NCI-H345 treated with DMSO at 0.1 percent for 48 hours (cell line): ENCODE results near the gene RNF144B.
"Not testable (repeated sequence)": the region's sequence is repeated elsewhere in the genome, so short reads cannot be mapped to it uniquely, and the experiment has no call there.

ENCODE experiments used
- DNase-seq: peaks from one replicate; lab custom pipeline; 2025; ENCODE audit not compliant: unreplicated experiment; lab: John Stamatoyannopoulos, UW

Gene RNF144B

DNA sequence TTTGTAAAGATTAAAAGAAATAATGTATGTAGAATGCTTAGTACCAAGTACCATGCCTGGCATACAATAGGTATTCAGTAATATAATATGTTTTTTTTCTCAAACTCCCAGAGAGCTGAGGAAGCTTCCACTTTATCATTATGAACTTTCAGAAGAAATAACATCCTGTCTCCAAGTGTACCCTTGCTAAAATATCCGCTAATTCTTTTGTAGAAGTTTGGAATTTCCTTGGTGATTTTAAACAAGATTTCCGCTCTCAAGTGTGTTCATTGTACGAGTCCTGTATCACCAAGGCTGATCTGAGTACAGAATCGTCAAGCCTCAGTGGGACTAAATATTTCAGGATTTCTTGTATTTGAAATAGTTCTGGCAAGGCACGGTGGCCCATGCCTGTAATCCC lies 16.1 kb upstream of the RNF144B start:
- DNase-seq, result no peak

DNA sequence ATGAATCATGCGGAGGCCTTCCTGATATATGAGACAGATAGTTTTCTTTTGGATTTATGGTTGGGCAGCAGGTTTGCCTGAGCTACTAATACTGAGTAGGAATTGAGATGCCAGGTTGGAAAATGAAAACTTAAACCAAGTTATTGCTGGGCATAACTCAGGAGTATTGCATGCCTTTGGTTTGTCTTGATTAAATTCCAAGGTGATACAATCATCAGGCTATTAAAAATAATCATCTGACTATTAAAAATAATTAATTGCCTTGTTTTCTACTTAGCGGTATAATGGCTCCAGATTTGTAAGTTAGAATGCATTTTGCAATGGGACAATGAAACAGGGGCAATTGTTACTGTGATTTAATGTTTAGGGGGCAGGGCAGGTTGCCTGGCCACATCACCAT lies 15.5 kb upstream of the RNF144B start:
- DNase-seq, result no peak

DNA sequence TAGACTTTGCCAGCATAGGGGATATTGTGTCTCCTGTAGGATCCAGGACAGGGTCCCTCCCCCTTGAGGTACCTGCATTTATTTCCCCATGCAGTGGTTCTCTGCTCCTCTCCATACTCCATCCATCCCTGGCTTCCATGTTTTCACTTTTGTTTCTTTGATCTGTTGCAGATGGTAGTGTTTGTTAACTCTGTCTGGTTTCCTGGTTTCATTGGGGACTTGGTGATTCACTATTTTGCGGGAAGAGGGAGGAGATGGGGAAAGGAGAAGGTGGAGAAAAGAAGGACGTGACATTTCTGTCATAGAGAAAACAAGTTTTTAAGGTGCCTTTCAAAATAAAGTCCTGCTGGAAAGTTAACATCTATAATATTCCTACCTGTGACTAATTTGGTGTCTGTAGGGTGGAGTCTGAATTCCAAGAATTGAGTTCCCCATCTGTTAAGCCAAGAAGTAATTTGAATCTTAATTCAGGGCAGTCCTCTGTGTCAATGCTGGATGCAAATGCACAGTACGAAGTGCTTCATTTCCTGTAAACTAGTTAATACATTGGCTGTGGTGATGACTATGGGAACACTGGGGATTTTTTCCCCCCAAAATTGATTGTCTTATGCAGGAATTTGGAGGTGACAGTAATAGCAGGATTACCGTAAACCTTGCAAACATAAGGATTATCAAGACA lies 6.9 kb upstream of the RNF144B start:
- DNase-seq, result no peak

DNA sequence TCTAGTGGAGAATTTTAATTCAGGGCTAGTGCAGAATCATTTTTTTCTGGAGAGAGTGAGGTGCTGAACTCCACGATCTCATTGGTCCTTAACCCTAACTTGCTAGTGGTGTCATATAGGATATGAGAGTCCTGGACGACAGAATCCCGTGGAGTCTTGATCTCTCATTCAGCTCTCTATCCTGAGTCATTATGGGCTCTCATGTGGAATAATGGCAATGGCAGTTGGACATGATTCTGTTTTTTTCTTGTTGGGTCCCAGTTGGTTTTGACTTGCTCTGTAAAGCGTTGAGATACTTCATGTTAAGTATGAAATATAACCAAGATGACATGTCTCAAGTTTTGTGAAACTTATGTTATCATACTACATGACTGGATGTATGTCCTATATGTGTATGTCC lies 6.3 kb upstream of the RNF144B start:
- no peak for DNase-seq

DNA sequence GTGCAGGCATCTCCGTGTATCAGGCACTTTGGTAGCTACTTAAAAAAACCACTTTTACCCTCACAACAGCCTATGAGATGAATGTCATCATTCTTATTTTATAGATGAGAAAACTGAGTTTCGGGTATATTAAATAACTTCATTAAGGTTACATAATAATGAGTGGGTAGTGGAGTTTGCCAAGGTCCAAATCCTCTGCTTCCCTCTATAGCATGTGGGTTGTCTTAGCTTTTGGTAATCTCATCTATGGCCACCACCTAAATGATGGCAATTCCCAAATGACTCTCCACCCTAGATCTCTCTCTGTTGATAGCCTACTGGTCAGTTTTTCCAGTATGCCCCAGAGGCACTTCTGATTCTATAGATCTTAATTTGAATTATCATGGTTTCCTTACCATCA lies 3.7 kb upstream of the RNF144B start:
- no peak for DNase-seq

DNA sequence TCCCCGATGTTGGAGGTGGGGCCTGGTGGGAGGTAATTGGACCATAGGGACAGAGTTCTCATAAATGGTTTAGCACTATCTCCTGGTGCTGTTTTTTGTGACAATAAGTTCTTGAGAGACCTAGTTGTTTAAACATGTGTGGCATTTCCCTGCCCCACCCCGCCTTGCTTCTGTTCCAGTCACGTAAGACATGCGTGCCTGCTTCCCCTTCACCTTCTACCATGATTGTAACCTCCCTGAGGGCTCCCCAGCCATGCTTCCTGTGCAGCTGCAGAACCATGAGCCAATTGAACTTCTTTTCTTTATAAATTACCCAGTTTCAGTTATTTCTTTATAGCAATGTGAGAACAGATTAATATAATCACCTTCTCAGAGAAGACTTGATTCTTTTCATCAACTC lies 2.5 kb upstream of the RNF144B start:
- no peak for DNase-seq

DNA sequence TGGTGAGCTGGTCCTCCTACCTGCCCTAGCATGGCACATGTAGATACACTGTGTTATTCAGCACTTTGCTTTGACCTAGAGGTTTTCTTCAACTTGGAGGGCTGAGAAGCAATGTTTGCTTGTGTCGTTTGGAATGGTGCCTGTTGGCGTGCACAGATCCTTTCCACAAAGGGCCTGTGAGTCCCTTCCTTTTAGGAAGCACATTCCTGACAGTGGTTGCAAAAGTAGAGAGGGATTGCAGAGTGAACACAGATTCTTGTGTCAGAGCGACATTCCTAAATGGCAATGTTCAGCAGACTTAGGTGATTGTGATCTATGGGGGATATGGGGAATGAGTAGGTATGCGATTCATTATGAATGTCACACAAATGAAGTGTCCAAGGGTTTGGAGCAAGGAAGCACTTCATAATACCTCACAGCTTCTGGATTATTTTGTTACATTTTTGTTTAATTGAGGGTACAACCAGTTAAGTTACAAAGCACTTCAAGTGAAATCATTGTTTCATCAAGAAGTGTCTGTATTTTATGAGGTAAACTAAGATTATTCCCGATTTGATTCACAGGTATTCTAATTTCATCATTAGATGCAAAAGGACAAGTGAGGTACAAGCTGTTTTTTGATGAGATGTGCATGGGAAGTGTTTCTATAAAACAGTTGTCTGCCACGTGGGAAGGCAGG lies 713 bp upstream of the RNF144B start:
- DNase-seq, result no peak

DNA sequence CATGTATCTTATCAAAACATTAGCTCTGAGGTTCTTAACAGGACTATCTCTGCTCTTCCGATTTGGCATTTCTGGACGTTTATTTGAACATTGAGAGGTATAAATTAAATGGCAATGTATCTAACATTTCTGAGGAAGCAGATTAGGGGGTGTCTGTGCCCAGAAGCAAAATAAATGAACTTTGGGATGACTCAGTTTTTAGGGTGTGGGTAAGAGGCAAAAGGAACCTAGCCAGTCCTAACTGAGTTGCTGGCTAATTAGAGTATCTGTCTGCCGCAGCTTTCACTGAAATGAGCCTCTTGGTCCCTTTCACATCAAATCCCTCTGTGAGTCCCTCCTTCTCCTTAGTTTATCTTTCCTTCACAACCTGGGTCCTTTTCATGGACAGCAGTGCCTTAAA lies 1.1 kb downstream of the RNF144B start:
- DNase-seq, result no peak

DNA sequence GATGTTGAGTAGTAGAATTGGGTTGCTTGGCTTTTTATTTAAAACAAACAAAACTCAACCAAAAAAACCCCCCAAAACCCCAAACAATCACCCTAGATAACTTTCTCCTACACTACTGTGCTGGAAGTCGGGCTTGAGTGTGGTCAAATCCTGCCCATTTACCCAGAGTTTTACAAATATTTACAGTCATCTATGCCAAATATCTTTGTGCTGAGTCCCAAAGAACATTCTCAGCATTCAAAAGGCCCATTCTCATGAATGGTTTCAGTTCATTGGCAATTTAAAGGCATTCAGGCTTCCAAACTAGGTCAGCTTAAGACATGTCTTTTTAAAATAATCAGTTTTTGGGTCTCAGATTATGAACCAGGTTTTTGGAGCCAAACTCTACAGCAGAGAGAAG lies 1.8 kb downstream of the RNF144B start:
- no peak for DNase-seq

DNA sequence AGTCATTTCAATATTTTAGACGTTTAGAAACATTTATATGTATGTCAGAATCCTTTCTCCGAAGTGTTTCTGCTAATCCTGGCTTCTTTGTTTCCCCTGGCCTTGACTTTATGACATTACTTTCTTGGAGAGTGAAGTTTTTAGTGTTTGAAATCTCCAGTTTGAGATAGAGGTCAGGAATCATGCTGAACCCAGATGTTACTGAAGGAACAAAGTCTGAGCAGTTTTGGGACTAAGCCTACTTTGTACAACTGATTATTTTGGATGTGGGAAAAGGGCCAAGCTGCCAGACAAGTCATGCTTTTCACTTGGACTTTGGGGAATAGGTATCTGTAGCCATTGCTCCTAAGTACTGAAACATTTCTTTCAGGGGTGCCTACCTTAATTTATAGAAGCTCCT lies 2.3 kb downstream of the RNF144B start:
- DNase-seq, result no peak

DNA sequence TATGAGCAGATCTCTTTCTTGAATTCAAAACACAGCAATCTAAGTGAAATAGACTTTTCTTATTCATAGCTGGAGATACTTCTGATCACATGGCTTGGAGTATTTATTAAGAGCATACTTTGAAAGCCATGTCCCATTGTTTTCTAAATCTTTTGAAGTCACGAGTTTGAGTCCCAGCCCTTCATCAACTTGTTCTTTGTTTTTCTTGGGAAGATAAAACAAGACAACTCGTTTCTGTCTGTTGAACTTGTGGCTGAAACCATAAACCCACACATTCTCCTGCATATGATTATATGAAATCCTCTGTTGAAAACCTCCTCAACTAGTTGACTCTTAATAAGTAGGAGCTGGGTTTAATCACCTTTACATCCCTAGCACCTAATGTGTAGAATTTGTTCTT lies 3.3 kb downstream of the RNF144B start:
- no peak for DNase-seq

DNA sequence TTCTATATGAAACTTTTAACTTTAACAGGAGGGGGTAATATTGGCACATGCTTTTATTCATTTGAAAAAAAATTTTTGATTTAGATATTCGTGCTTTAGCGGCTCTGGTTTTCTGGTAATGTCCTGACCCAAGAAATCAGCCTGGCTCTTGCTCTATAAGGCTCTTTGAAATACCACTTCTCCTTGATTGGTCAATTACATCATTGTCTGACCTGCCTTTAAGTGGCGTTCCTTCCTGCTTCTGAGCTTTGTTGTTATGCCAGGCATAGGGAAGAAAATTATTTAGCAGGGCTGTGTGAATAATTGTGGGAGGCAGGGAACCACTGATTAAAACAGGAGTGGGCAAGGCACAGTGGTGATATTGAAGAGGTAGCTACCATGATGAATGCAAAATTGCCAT lies 3.9 kb downstream of the RNF144B start:
- no peak for DNase-seq

DNA sequence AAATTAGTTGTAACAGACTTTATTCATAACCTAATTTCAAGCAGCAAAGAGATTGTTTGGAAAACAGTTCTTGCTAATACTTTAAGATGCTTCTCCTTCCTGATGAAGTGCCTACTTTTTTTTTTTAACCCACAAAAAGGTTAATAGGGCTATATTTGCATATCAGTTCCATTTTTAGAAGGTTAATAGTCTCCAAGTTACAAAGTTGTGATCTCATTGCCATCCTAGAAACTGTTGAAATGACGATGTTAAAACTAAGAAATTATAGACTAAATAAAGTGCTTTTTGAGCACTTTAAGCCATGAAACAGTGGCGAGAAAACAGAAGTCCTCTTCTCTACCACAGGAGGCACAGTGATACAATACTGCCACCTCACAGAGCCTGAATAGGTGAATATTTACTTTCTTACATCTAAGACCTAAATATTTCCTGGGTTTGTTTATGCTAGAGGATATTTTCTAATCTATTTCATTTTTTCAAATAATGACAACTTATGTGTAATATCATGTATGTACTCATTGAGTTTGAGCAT lies 5.3 kb downstream of the RNF144B start:
- DNase-seq, result no peak

DNA sequence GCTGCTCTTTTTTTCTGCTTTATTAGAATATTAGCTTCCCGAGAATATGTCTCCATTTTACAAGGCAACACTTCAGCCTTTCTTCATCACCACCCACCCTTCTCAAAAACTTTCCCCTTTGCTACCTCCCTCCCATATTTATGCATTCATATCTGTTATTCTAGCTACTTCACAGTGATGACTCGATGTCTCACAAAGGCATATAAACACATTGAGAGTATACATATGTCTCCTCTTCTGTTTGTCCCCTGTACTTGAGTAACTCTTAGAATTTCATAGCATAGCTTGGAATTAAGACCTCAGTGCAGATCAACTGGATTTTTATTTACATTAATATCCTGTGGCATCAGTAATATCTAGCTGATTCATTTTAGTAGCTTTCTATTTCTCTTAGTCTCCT lies 6.5 kb downstream of the RNF144B start:
- DNase-seq, result no peak

DNA sequence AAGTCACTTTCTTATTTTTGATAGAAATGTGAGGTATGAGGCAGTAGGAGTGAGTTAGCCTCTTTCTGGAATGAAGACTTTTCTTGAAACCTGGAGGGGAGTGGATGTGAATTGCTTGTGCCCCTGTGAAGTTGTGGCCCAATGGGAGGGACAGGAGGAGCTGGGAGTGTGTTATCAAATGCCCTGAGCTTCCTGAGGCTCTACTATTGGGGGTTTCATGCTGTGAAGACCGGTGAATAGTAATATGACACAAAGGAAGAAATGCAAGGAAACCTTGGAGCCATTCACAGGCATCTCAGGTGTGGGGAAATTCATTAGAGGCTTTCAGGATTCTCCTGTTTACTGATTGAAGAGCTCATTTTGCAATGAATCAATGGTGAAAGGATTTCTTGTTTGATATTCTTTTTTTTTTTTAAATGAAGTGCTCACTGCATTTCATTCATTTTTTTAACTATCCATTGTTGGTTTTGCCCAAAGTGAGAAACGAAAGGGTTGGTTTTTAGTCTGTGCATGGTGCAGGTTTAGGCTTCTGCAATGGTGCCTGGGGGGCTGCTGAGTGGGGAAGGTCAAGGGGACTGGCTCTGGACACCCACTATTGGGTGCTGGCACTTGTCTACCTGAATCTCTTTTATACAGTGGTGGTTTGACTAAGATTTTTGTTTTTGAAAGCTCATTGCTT lies 8.2 kb downstream of the RNF144B start:
- DNase-seq, result no peak

DNA sequence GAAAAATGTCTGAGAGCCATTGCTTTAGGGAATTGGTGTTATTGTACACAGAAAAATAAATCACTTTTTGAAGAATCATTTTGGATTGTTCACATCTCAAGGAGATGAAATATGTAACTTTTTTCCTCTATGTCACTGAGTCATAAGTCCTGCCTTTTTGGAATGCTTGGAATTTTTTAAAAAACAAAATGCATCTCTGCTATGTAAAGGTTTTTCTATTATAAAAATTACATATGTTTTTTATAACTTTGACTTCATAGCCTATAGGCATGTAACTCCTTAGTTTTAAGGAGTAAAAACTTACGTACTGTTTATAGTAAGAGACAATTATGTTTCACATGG lies 8.7 kb downstream of the RNF144B start:
- DNase-seq, result no peak

DNA sequence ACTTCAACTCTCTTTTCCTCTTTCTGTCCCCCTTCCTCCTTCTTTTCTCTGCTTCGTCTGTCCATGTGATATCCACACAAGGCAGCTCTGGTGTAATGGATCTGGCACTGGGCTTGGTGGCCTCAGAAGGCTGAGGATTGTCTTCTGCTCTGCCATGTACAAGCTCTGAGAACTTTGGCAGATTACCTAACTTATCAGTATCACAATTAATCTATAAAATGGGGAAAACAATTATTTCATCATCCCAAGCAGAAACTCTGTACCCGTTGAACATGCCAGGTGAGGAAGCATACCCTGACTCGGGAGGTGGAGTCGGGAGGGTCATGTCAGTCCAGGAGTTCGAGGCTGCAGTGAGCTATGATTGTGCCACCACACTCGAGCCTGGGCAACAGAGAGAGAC lies 10.6 kb downstream of the RNF144B start:
- DNase-seq, result no peak

DNA sequence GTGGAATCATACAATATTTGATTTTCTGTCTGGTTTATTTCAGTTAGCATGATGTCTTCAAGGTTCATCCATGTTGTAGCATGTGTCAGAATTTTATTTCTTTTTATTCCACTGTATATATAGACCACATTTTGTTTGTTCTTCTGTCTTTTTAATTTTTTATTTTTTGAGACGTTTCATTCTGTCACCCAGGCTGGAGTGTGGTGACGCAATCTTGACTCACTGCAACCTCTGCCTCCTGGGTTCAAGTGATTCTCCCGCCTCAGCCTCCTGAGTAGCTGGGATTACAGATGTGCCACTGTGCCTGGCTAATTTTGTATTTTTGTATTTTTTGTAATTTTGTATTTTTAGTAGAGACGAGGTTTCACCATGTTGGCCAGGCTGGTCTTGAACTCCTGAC lies 11.1 kb downstream of the RNF144B start:
- not testable (repeated sequence) for DNase-seq

DNA sequence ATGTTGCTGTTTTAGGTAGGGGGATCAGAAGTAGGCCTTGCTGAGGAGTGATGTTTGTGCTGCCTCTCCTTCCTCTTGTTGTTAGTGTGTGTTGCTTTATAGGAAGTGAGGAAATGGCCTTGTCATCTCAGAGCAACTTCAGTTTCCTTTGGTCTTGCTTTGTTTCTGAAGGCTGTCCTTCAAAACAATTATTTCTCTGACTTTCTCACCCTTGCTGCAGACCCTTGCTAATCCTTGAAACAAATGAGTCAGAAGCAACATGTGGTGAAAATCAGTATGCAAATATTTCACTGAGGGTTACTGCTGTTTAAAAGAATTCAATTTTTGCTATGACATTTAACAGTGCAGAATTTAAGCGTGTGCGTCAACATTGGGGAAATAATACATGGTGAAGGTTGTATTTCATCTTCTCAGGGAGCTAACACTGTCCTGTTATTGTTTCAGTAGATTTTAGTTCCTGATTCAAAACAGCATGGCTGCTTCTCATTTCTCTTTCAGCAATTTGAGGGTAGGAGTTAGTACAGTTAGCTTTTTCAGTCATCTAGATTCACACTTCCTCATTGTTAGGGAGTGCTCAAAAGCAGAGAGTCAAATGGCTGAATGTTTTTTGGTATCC lies 13.8 kb downstream of the RNF144B start:
- DNase-seq, result no peak

DNA sequence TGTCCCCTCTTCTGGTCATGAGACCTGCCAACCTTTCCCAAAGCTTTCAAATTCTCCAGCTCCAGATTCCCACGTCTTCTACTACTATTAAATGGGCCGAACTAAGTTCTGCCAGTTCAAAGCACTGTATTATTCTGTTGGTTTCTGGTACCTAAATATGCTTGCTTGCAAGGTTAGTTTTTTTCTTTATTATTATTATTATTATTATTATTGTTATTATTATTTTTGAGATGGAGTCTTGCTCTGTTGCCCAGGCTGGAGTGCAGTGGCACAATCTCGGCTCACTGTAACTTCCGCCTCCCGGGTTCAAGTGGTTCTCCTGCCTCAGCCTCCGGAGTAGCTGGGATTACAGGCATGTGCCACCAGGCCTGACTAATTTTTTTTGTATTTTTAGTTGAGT lies 17.8 kb downstream of the RNF144B start:
- not testable (repeated sequence) for DNase-seq

DNA sequence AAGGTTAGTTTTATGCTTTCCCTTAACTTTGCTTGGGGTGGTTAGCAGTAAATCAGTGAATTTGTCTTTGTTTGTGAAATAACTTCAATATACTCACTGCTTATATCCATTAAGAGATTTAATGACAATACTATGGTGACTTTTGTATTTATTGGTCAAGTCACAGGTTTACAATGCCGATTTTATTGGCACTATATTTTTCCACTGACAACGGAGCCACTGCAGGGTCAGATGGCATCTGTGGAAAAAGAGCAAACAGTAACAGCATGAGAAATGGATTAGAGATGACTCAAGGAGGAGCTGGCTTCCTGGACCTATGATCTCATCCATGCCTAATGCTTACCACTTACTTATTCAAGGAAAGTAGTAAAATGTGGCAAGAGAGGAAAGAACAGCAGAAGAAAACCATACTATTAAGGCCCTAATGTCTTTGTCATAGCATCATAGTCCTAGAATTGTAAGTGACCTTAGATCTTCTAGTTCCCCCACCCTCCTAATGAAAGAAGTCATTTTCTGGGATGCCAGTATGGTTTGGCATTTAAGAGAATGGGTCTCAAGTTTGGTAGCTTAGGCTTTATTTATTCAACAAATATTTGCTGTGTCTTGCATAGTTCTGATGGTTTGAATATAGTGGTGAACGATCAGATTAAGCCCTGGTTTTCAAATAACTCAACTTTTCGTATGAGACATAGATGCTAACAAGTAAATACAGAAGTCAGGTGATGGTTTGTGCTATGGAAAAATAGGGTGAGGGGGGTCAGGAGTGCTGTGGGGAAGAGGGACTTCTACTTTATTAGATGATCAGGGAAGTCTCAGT lies 18.5 kb downstream of the RNF144B start:
- no peak for DNase-seq
